HEK293T (cell line): Measurements from ENCODE around the gene CRIM1.

Experiments used
- CTCF ChIA-PET: fragments of 350-600 bp; formaldehyde crosslinking; extraction: SDS; loops from one replicate; lab custom pipeline; 2021; ENCODE audit warnings: antibody characterized with exemption, inconsistent platforms; lab: Yijun Ruan, JAX
- POLR2A ChIA-PET: fragments of 350-600 bp; formaldehyde crosslinking; extraction: SDS; loops from one replicate; lab custom pipeline; 2020; ENCODE audit warnings: antibody characterized with exemption, inconsistent platforms; lab: Yijun Ruan, JAX
- DNase-seq: peaks from one replicate; pipeline ENCODE4 v3.0.0; 2012; ENCODE audit warnings: mixed read lengths; ENCODE audit errors: extremely low spot score
- ARNT ChIP-seq: fragments of 450-650 bp; IDR thresholded peaks from 2 replicates; pipeline ENCODE4 v1.6.1; 2017; ENCODE audit warnings: mild to moderate bottlenecking
- BHLHE40 ChIP-seq: fragments of 450-650 bp; IDR thresholded peaks from 2 replicates; pipeline ENCODE4 v1.6.1; 2016; ENCODE audit warnings: mild to moderate bottlenecking, moderate library complexity, borderline replicate concordance
- CTBP1 ChIP-seq: fragments of 450-650 bp; IDR thresholded peaks from 2 replicates; pipeline ENCODE4 v1.6.1; 2016; ENCODE audit warnings: borderline replicate concordance
- ELF4 ChIP-seq: fragments of 450-650 bp; IDR thresholded peaks from 2 replicates; pipeline ENCODE4 v1.6.1; 2017; ENCODE audit warnings: antibody characterized with exemption
- FOXA1 ChIP-seq: fragments of 450-650 bp; IDR thresholded peaks from 2 replicates; pipeline ENCODE4 v1.6.1; 2016; ENCODE audit warnings: mild to moderate bottlenecking
- FOXK2 ChIP-seq: fragments of 450-650 bp; IDR thresholded peaks from 2 replicates; pipeline ENCODE4 v1.6.1; 2016; ENCODE audit warnings: mild to moderate bottlenecking
- FOXM1 ChIP-seq: fragments of 450-650 bp; IDR thresholded peaks from 2 replicates; pipeline ENCODE4 v1.6.1; 2017; ENCODE audit warnings: mild to moderate bottlenecking, borderline replicate concordance
- HDGF ChIP-seq: fragments of 450-650 bp; IDR thresholded peaks from 2 replicates; pipeline ENCODE4 v1.6.1; 2017; ENCODE audit warnings: antibody characterized with exemption, borderline replicate concordance
- L3MBTL2 ChIP-seq: fragments of 450-650 bp; conservative IDR thresholded peaks from 2 replicates; pipeline ENCODE4 v1.6.1; 2016; ENCODE audit warnings: mild to moderate bottlenecking
- LEF1 ChIP-seq: fragments of 450-650 bp; IDR thresholded peaks from 2 replicates; pipeline ENCODE4 v1.6.1; 2017; ENCODE audit warnings: mild to moderate bottlenecking, borderline replicate concordance
- NFRKB ChIP-seq: fragments of 450-650 bp; IDR thresholded peaks from 2 replicates; pipeline ENCODE4 v1.6.1; 2016; ENCODE audit warnings: mild to moderate bottlenecking, moderate library complexity
- SP1 ChIP-seq: fragments of 450-650 bp; IDR thresholded peaks from 2 replicates; pipeline ENCODE4 v1.6.1; 2017
- SUZ12 ChIP-seq: fragments of 450-650 bp; IDR thresholded peaks from 2 replicates; pipeline ENCODE4 v1.6.1; 2016; ENCODE audit warnings: mild to moderate bottlenecking
- TARDBP ChIP-seq: fragments of 450-650 bp; IDR thresholded peaks from 2 replicates; pipeline ENCODE4 v1.6.1; 2016
- ZNF384 ChIP-seq: fragments of 450-650 bp; IDR thresholded peaks from 2 replicates; pipeline ENCODE4 v1.6.1; 2016
- TF ChIP-seq, protein P1 (sequence below): fragments of 450-650 bp; IDR thresholded peaks from 2 replicates; pipeline ENCODE4 v1.6.1; 2016

CRIM1 gene

DNA sequence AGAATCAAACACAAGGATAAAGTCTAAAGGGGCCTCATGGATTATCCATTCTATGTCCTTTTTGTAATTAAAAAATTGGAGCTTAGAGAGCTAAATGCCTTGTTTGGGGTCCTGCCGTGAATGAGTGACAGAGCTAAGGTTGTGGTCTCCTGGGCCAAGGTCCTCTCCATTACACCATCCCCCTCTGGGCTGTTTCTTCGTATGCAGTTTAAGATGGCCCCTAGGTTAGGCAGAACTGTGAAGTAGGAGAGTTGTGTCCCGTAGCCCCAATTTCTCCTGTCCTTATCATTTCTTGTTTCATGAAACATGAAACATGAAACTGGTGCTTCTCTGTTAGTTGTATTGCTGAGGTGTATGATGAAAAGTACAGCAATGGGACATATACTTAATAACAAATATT, 32.9 kb downstream of the CRIM1 start:
- TF ChIP-seq CTBP1, result no peak
- no peak for TF ChIP-seq ZNF384
- TF ChIP-seq ARNT, result no peak
- TF ChIP-seq, protein P1, sequence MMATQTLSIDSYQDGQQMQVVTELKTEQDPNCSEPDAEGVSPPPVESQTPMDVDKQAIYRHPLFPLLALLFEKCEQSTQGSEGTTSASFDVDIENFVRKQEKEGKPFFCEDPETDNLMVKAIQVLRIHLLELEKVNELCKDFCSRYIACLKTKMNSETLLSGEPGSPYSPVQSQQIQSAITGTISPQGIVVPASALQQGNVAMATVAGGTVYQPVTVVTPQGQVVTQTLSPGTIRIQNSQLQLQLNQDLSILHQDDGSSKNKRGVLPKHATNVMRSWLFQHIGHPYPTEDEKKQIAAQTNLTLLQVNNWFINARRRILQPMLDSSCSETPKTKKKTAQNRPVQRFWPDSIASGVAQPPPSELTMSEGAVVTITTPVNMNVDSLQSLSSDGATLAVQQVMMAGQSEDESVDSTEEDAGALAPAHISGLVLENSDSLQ, result no peak
- TF ChIP-seq BHLHE40, result no peak
- TF ChIP-seq SUZ12, result no peak
- no peak for TF ChIP-seq SP1
- TF ChIP-seq ELF4, result no peak
- no peak for TF ChIP-seq FOXM1
- CTCF ChIA-PET, result no interaction called here
- POLR2A ChIA-PET, result no interaction called here
- no peak for DNase-seq

GRCh38 chr2:36389091-36389564, 33.5 kb downstream of the CRIM1 start:
- ChIA-PET POLR2A (no interaction called here), CTCF (no interaction called here)
- no peak for DNase-seq
- TF ChIP-seq BHLHE40 (no peak), SUZ12 (no peak), ZNF384 (no peak), FOXM1 (no peak), HDGF (no peak), FOXA1 (no peak), SP1 (no peak), ELF4 (no peak), LEF1 (no peak)
- TF ChIP-seq, protein P1, result no peak

GRCh38 chr2:36389577-36389976, 34.0 kb downstream of the CRIM1 start:
- ChIA-PET CTCF (no interaction called here), POLR2A (no interaction called here)
- TF ChIP-seq HDGF, result no peak
- TF ChIP-seq FOXK2, result no peak
- TF ChIP-seq ELF4, result no peak
- no peak for TF ChIP-seq LEF1
- TF ChIP-seq FOXA1, result no peak
- no peak for TF ChIP-seq FOXM1
- TF ChIP-seq L3MBTL2, result no peak
- TF ChIP-seq ARNT, result no peak
- TF ChIP-seq NFRKB, result no peak
- TF ChIP-seq, protein P1, result no peak
- TF ChIP-seq ZNF384, result no peak
- TF ChIP-seq SUZ12, result no peak
- no peak for TF ChIP-seq TARDBP
- no peak for TF ChIP-seq BHLHE40
- TF ChIP-seq CTBP1, result no peak
- TF ChIP-seq SP1, result no peak
- no peak for DNase-seq

DNA sequence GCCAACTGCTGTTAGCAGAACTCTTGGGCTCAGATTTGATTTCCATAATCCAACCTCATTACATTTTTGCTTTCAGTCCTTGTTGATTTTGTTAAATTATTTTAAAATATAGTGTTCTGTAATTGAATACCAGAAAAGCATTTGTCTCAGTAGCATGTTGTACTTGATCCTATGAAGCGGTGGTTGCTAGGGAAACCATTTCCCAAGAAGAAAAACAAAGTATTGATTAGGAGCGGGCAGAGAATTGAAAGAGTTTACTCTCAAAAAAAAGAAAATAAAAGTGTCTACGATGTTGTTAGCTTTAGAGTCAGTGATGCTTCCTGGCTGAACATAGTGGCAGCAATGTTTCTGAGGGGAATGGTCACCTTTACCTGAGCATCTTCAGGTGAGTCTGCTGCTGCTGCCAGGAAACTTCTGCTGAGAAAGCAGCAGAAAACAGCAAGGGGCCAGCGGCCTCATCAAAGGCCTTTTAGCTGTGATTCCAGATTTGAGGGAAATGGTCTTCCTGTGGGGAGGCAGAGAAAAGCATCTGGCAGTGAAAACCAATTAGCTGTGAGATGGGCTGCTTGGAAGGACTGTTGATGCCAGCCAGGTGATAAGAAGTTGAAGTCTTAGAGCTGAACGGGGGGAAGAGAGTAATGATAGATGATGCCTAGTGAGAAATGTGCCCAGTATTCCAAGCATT, 37.1 kb downstream of the CRIM1 start:
- TF ChIP-seq ARNT, result no peak
- no peak for TF ChIP-seq TARDBP
- TF ChIP-seq SUZ12, result no peak
- TF ChIP-seq NFRKB, result no peak
- no peak for TF ChIP-seq BHLHE40
- no peak for TF ChIP-seq FOXK2
- TF ChIP-seq HDGF, result no peak
- TF ChIP-seq CTBP1, result no peak
- TF ChIP-seq LEF1, result no peak
- no peak for TF ChIP-seq FOXA1
- TF ChIP-seq, protein P1, result no peak
- TF ChIP-seq L3MBTL2, result no peak
- no peak for TF ChIP-seq ELF4
- TF ChIP-seq ZNF384, result no peak
- TF ChIP-seq SP1, result no peak
- TF ChIP-seq FOXM1, result no peak
- ChIA-PET POLR2A (no interaction called here), CTCF (interaction anchor here (0.8 kb wide), 1 partner anchor 40 kb away, joined by 3 read pairs; no protein-coding TSS in a partner anchor)
- no peak for DNase-seq

DNA sequence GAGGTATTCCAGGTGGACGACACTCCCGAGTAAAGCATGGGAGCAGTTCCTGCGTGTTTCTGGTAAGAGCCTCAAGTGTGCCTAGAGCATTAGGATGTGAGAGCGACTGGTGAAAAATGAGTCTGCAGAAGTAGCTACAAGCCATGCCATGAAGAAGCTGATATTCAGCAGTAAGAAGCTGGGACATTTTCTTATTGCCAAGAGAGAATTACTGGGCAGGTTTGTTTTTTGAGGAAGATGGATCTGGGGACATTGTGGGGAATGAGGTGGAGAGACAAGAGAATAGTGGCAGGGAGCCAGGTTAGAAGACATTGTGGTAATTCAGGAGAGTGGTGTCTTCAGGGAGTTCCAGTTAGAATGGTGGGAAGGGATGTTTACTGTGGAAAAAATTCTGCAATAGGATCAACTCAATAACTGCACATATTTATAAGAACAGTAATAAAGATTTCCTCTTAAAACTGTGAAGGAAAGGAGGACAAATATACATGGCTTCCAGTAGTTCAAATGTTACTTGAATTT, 38.2 kb downstream of the CRIM1 start:
- CTCF ChIA-PET, result interaction anchor here (0.6 to 0.8 kb wide), 2 partner anchors 41 to 66 kb away, joined by 3 to 4 read pairs; no protein-coding TSS in a partner anchor
- DNase-seq, result no peak
- POLR2A ChIA-PET, result no interaction called here
- TF ChIP-seq TARDBP (no peak), ARNT (no peak)
